K562 (cell line): ENCODE results near the gene PELI2. TPM values are rescaled to one million over a fixed set of nuclear protein-coding genes. Genes with fewer than 3 reads are reported as not detected.

ENCODE experiments used
- ATAC-seq: fragments of 200-7000 bp; cut with Tn5 transposase; 3 replicates; pipeline ENCODE4 v1.9.1; 2020; ENCODE audit warnings: moderate library complexity
- BruUV-seq: library from RNA; stranded (reverse); fragments of 400-500 nt; replicated peaks from 2 replicates; lab custom pipeline; 2021; lab: Mats Ljungman, UMichigan
- CTCF ChIA-PET: fragments of 300-600 bp; formaldehyde crosslinking; extraction: SDS; loops from one replicate; lab custom pipeline; 2021; ENCODE audit warnings: low intra/inter-chr PET ratio; lab: Yijun Ruan, JAX
- POLR2A ChIA-PET: fragments of 300-600, 350-650 bp; sonication (Branson Sonifier 250); formaldehyde crosslinking; extraction: SDS; loops from one replicate; lab custom pipeline; 2021; ENCODE audit warnings: antibody characterized with exemption, inconsistent platforms; lab: Yijun Ruan, JAX
- DNase-seq, 4 experiments: peaks; one replicate each; pipeline versions ENCODE4 v3.0.0 to v3.0.0-alpha.2; 2011 to 2018; ENCODE audit warnings: low spot score in 3 of 4, mixed read lengths in 3 of 4; ENCODE audit errors: extremely low read depth in 1 of 4
- FAIRE-seq: peaks from 2 replicates; lab custom pipeline; 2011; peaks lifted over from hg19 to GRCh38; lab: Jason Lieb, UNC
- H2AFZ ChIP-seq: 2 replicates; pipeline ENCODE4 v1.6.0; 2011; ENCODE audit warnings: low read depth, low read length, control low read depth, inconsistent platforms
- H3K27ac ChIP-seq: fragments of 200-600 bp; 3 replicates; pipeline ENCODE4 v1.8.0; 2011; ENCODE audit warnings: low read depth, mild to moderate bottlenecking, control low read depth, inconsistent platforms, low read length, moderate library complexity, mixed read lengths; ENCODE audit errors: extremely low read depth
- H3K27me3 ChIP-seq, 2 experiments: fragments of 300-600 bp in 1 of 2; 2 replicates in 1 of 2; 3 replicates in 1 of 2; pipeline versions ENCODE4 v1.6.0 to v1.8.0; 2011; ENCODE audit warnings: inconsistent platforms in 2 of 2, low read length in 2 of 2, mild to moderate bottlenecking in 1 of 2, mixed read lengths in 1 of 2, moderate library complexity in 1 of 2; ENCODE audit not compliant: control insufficient read depth in 2 of 2, insufficient read depth in 2 of 2
- H3K36me3 ChIP-seq: fragments of 300-600 bp; 3 replicates; pipeline ENCODE4 v1.8.0; 2011; ENCODE audit warnings: mild to moderate bottlenecking, low read length, inconsistent platforms; ENCODE audit not compliant: control insufficient read depth, insufficient read depth
- H3K4me1 ChIP-seq, 2 experiments: fragments of 200-600 bp in 1 of 2; replicated peaks in 1 of 2; 2 replicates in 1 of 2; 3 replicates in 1 of 2; pipeline versions ENCODE4 v1.5.1 to v1.8.0; 2011; ENCODE audit warnings: inconsistent platforms in 2 of 2, low read length in 2 of 2, mild to moderate bottlenecking in 1 of 2, mixed read lengths in 1 of 2, moderate library complexity in 1 of 2; ENCODE audit not compliant: control insufficient read depth in 2 of 2, insufficient read depth in 2 of 2
- H3K4me2 ChIP-seq: 2 replicates; pipeline ENCODE4 v1.6.1; 2011; ENCODE audit warnings: low read length, control low read depth, inconsistent platforms, mixed read lengths; ENCODE audit not compliant: insufficient read depth
- H3K4me3 ChIP-seq: fragments of 200-600 bp; sonication (generic), shearing (Covaris generic); 2 replicates; pipeline ENCODE4 v1.5.1; 2016; ENCODE audit warnings: control low read depth, inconsistent platforms
- H3K79me2 ChIP-seq: fragments of 200-600 bp; 3 replicates; pipeline ENCODE4 v1.8.0; 2011; ENCODE audit warnings: low read length, inconsistent platforms; ENCODE audit not compliant: control insufficient read depth, insufficient read depth
- H3K9ac ChIP-seq, 2 experiments: 2 replicates each; pipeline versions ENCODE4 v1.6.0 to v1.6.1; 2011; ENCODE audit warnings: low read depth in 2 of 2, low read length in 2 of 2, control low read depth in 1 of 2, inconsistent platforms in 1 of 2, mild to moderate bottlenecking in 1 of 2, mixed read lengths in 1 of 2; ENCODE audit not compliant: insufficient read depth in 1 of 2
- H3K9me1 ChIP-seq: one replicate; pipeline ENCODE4 v1.6.0; 2011; ENCODE audit warnings: inconsistent platforms, mild to moderate bottlenecking, low read length, moderate library complexity; ENCODE audit not compliant: control insufficient read depth, insufficient read depth
- H3K9me3 ChIP-seq: replicated peaks from 2 replicates; pipeline ENCODE4 v1.5.1; 2011; ENCODE audit warnings: low read depth, low read length, inconsistent platforms; ENCODE audit not compliant: control insufficient read depth, insufficient read depth
- H4K20me1 ChIP-seq: replicated peaks from 2 replicates; pipeline ENCODE4 v1.6.1; 2011; ENCODE audit warnings: low read length, inconsistent platforms, mixed read lengths; ENCODE audit not compliant: control insufficient read depth, insufficient read depth
- CAMTA2 ChIP-seq: fragments of 250-450 bp; sonication (Bioruptor Pico); conservative IDR thresholded peaks from 2 replicates; pipeline ENCODE4 v1.5.1; 2022
- FOXK1 ChIP-seq: sonication (generic); formaldehyde crosslinking; IDR thresholded peaks from 2 replicates; pipeline ENCODE4 v1.8.0; 2022; ENCODE audit warnings: missing genetic modification reagents, mild to moderate bottlenecking, borderline replicate concordance
- JUNB ChIP-seq: fragments of 450-650 bp; formaldehyde crosslinking; conservative IDR thresholded peaks from 2 replicates; pipeline ENCODE4 v1.4.0; 2020; ENCODE audit warnings: mild to moderate bottlenecking
- KLF1 ChIP-seq: fragments of 450-650 bp; IDR thresholded peaks from 2 replicates; pipeline ENCODE4 v1.6.1; 2016; ENCODE audit warnings: missing genetic modification characterization, missing compliant biosample characterization
- RCOR1 ChIP-seq, 2 experiments: IDR thresholded peaks; 2 replicates each; pipeline ENCODE4 v1.6.1; 2012; ENCODE audit warnings: low read depth in 2 of 2, low read length in 2 of 2, borderline replicate concordance in 1 of 2, improper control_type of control experiment in 1 of 2
- ZNF764 ChIP-seq: fragments of 250-450 bp; sonication (Bioruptor Pico); IDR thresholded peaks from 2 replicates; pipeline ENCODE4 v1.4.0; 2020; ENCODE audit warnings: low read depth, mild to moderate bottlenecking, moderate library complexity
- WGBS: fragments of 100-300 bp; shearing (Covaris generic); methylation state at CpG from one replicate; pipeline ENCODE4 v1.1.6; 2016; ENCODE audit warnings: low coverage, mixed read lengths; ENCODE audit not compliant: insufficient coverage; ENCODE audit errors: missing lambda C conversion rate; 5-methylcytosine and 5-hydroxymethylcytosine counted together
- in situ Hi-C: fragments of 300-500 bp; cut with MboI; formaldehyde crosslinking; loops from 4 replicates; pipeline ENCODE4 v1.15.0; 2018; ENCODE audit warnings: inconsistent platforms, mixed read lengths
- intact Hi-C: fragments of 100-400 bp; cut with micrococcal nuclease; formaldehyde crosslinking; loops from 2 replicates; pipeline ENCODE4 v1.14.2; 2022
- polyA plus RNA-seq, 8 experiments: library from polyadenylated mRNA; depleted of rRNA in 4 of 8; stranded (reverse) in 5 of 8; unstranded in 3 of 8; fragments of >200 nt; fragmentation: Nextera tagmentation in 2 of 8; fragmentation: Illumina TruSeq in 1 of 8; extraction: Ambion mirVana in 2 of 8; extraction: Trizol in 1 of 8; gene quantifications; 2 replicates each; pipeline versions ENCODE4 v1.2.1 to v1.2.3, GENCODE V29; 2011 to 2014; ENCODE audit warnings: inconsistent platforms in 1 of 8, missing spikeins in 1 of 8
- total RNA-seq, 7 experiments: library from RNA; depleted of rRNA in 6 of 7; stranded (reverse); fragments of >200 nt in 6 of 7; fragmentation: Illumina TruSeq in 2 of 7; extraction: Trizol in 2 of 7; gene quantifications; 2 replicates each; pipeline versions ENCODE4 v1.2.1 to v1.2.3, GENCODE V29; 2011 to 2021; ENCODE audit warnings: low replicate concordance in 1 of 7
- TF ChIP-seq, protein P1 (sequence below): conservative IDR thresholded peaks from 2 replicates; pipeline ENCODE4 v1.6.1; 2011; ENCODE audit warnings: low read depth, mild to moderate bottlenecking, low read length; ENCODE audit not compliant: control insufficient read depth
- TF ChIP-seq, protein P2 (sequence below): sonication (generic); formaldehyde crosslinking; IDR thresholded peaks from 2 replicates; pipeline ENCODE4 v1.8.0; 2022; ENCODE audit warnings: mild to moderate bottlenecking, missing genetic modification reagents

PELI2 gene
- total and polyA plus RNA-seq, 9 of the 15 experiments (the other 6 are each of a cell fraction or from before 2014, with no cell fraction given): 0.20 to 1.5 (median 0.44) TPM

DNA sequence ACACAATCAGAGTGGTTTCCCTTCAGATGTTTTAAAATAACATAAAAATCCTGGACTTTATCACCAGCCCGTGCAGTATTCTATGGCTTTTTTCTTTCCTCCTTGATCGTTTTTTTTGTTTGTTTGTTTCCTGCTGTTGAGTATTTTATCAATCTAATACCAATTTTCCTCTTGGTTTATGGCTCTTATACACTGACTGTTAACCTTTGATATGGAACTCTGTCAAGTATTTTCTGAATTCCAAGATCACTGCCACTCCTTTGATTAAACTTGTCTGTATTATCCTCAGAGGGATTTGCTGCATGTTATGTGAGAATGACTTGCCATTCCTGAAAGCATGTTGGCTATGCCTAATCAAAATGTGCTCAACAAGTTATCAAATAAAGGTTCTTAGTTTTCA lies 88.4 kb downstream of the PELI2 start:
- Histone ChIP-seq H3K9me1 (no peaks in the 10 kb centered on the region), H4K20me1 (no peaks in the 10 kb centered on the region)
- WGBS: 0% methylated on average over 1 of the region's 2 CpGs
- POLR2A ChIA-PET: interaction anchor here (1.5 kb wide), 1 partner anchor 8 kb away, joined by 5 read pairs; no protein-coding TSS in a partner anchor
- TF ChIP-seq, protein P1, sequence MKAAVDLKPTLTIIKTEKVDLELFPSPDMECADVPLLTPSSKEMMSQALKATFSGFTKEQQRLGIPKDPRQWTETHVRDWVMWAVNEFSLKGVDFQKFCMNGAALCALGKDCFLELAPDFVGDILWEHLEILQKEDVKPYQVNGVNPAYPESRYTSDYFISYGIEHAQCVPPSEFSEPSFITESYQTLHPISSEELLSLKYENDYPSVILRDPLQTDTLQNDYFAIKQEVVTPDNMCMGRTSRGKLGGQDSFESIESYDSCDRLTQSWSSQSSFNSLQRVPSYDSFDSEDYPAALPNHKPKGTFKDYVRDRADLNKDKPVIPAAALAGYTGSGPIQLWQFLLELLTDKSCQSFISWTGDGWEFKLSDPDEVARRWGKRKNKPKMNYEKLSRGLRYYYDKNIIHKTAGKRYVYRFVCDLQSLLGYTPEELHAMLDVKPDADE: no peak
- TF ChIP-seq, protein P2, sequence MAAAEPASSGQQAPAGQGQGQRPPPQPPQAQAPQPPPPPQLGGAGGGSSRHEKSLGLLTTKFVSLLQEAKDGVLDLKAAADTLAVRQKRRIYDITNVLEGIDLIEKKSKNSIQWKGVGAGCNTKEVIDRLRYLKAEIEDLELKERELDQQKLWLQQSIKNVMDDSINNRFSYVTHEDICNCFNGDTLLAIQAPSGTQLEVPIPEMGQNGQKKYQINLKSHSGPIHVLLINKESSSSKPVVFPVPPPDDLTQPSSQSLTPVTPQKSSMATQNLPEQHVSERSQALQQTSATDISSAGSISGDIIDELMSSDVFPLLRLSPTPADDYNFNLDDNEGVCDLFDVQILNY (CRISPR knock-in tag): no peak
- no peak for TF ChIP-seq CAMTA2 (CRISPR knock-in tag)
- TF ChIP-seq JUNB (CRISPR knock-in tag): no peak
- no peak for TF ChIP-seq RCOR1 (IDR thresholded peaks at IDR 0.05; ENCODE audit: borderline replicate concordance in 1 of 2, low read depth in 2 of 2, low read length in 2 of 2)
- no peak for TF ChIP-seq FOXK1 (CRISPR knock-in tag)
- no peak for TF ChIP-seq KLF1 (tag)
- TF ChIP-seq ZNF764 (CRISPR knock-in tag): no peak
- TF ChIP-seq, all 486 proteins: peak for 0
- no peak overlapping the region for H3K4me2 ChIP-seq
- in situ Hi-C loops (no loop called here), intact Hi-C loops (no loop called here)
- no peak overlapping the region for H3K27ac ChIP-seq
- FAIRE-seq (no peak), ATAC-seq (no peak), DNase-seq (no peak)
- no peaks in the 10 kb centered on the region for H3K27me3 ChIP-seq
- peaks cover 0 to 18% of the 10 kb centered on the region in 2 experiments; a peak in 3 of 5 replicates for H3K4me1 ChIP-seq
- H3K9me3 ChIP-seq: no peaks in the 10 kb centered on the region
- no peaks in the 10 kb centered on the region for H3K36me3 ChIP-seq
- no peak overlapping the region for H3K4me3 ChIP-seq
- no TSS peak for BruUV-seq
- no peak overlapping the region for H3K9ac ChIP-seq
- no peaks in the 10 kb centered on the region for H3K79me2 ChIP-seq
- peak overlapping the region; percentile 14 for H2AFZ ChIP-seq
- CTCF ChIA-PET: no interaction called here
